HepG2 (cell line): ENCODE data around the gene BCAN. TPM values are rescaled to one million over a fixed set of nuclear protein-coding genes. Genes with fewer than 3 reads are reported as not detected.

Experiments used
- FOSL2 ChIP-seq: sonication (generic); formaldehyde crosslinking; IDR thresholded peaks from 2 replicates; pipeline ENCODE4 v1.4.0; 2020; ENCODE audit warnings: missing genetic modification reagents
- HCFC1 ChIP-seq: fragments of 150-350 bp; IDR thresholded peaks from 2 replicates; pipeline ENCODE4 v1.6.1; 2014; ENCODE audit warnings: low read depth, low read length
- POGZ ChIP-seq: sonication (generic); formaldehyde crosslinking; IDR thresholded peaks from 2 replicates; pipeline ENCODE4 v1.4.0; 2020; ENCODE audit warnings: mild to moderate bottlenecking, missing genetic modification reagents
- POLR2G ChIP-seq: fragments of 200-400 bp; formaldehyde crosslinking; IDR thresholded peaks from 2 replicates; pipeline ENCODE4 v1.6.1; 2018; ENCODE audit warnings: mild to moderate bottlenecking, low read depth, low read length, moderate library complexity
- ZNF234 ChIP-seq: sonication (generic); formaldehyde crosslinking; conservative IDR thresholded peaks from 2 replicates; pipeline ENCODE4 v1.5.1; 2020; ENCODE audit warnings: mild to moderate bottlenecking, missing genetic modification reagents
- ZNF724P ChIP-seq: sonication (generic); formaldehyde crosslinking; IDR thresholded peaks from 2 replicates; pipeline ENCODE4 v1.8.0; 2022; ENCODE audit warnings: missing genetic modification reagents, borderline replicate concordance
- polyA plus RNA-seq, 8 experiments: library from polyadenylated mRNA; depleted of rRNA in 3 of 8; stranded (reverse) in 7 of 8; unstranded in 1 of 8; fragments of >200 nt; fragmentation: Illumina TruSeq in 4 of 8; extraction: Trizol in 4 of 8; gene quantifications; 2 replicates each; pipeline versions ENCODE4 v1.2.1 to v1.2.3, GENCODE V29; 2011 to 2016; ENCODE audit warnings: low read depth in 4 of 8, missing spikeins in 1 of 8, mixed read lengths in 1 of 8; ENCODE audit not compliant: insufficient read depth in 1 of 8
- total RNA-seq, 5 experiments: library from RNA; depleted of rRNA; stranded (reverse); fragments of >200 nt; fragmentation: Illumina TruSeq; extraction: Trizol; gene quantifications; 2 replicates each; pipeline ENCODE4 v1.2.3, GENCODE V29; 2016; ENCODE audit warnings: low read depth in 1 of 5
- TF ChIP-seq, protein P1 (sequence below): sonication (generic); formaldehyde crosslinking; IDR thresholded peaks from 2 replicates; pipeline ENCODE4 v1.4.0; 2020; ENCODE audit warnings: mild to moderate bottlenecking, missing genetic modification reagents, borderline replicate concordance
- TF ChIP-seq, protein P2 (sequence below), 2 experiments: fragments of 450-650 bp in 1 of 2; sonication (generic) in 1 of 2; formaldehyde crosslinking in 1 of 2; IDR thresholded peaks; 2 replicates each; pipeline versions ENCODE4 v1.6.1 to v1.8.0; 2016 to 2022; ENCODE audit warnings: antibody characterized with exemption in 1 of 2, mild to moderate bottlenecking in 1 of 2, missing genetic modification reagents in 1 of 2
- TF ChIP-seq, protein P3 (sequence below): sonication (generic); formaldehyde crosslinking; IDR thresholded peaks from 2 replicates; pipeline ENCODE4 v1.8.1; 2022; ENCODE audit warnings: low read depth, mild to moderate bottlenecking, missing genetic modification reagents
- TF ChIP-seq, protein P4 (sequence below): sonication (generic); formaldehyde crosslinking; conservative IDR thresholded peaks from 2 replicates; pipeline ENCODE4 v1.8.0; 2022; ENCODE audit warnings: missing genetic modification reagents

Gene BCAN
- total and polyA plus RNA-seq, 2 of the 13 experiments (the other 11 are each of a cell fraction or from before 2014, with no cell fraction given): not detected

GRCh38 chr1:156601122-156601830 is 40.6 kb upstream of the BCAN start, which contains the start of gene GPATCH4 (continued):
- TF ChIP-seq, protein P1, sequence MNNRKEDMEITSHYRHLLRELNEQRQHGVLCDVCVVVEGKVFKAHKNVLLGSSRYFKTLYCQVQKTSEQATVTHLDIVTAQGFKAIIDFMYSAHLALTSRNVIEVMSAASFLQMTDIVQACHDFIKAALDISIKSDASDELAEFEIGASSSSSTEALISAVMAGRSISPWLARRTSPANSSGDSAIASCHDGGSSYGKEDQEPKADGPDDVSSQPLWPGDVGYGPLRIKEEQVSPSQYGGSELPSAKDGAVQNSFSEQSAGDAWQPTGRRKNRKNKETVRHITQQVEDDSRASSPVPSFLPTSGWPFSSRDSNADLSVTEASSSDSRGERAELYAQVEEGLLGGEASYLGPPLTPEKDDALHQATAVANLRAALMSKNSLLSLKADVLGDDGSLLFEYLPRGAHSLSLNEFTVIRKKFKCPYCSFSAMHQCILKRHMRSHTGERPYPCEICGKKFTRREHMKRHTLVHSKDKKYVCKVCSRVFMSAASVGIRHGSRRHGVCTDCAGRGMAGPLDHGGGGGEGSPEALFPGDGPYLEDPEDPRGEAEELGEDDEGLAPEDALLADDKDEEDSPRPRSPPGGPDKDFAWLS: no peak
- peak; percentile 63; the same call in 1 of the 2 replicates for TF ChIP-seq HCFC1
- TF ChIP-seq, protein P2, sequence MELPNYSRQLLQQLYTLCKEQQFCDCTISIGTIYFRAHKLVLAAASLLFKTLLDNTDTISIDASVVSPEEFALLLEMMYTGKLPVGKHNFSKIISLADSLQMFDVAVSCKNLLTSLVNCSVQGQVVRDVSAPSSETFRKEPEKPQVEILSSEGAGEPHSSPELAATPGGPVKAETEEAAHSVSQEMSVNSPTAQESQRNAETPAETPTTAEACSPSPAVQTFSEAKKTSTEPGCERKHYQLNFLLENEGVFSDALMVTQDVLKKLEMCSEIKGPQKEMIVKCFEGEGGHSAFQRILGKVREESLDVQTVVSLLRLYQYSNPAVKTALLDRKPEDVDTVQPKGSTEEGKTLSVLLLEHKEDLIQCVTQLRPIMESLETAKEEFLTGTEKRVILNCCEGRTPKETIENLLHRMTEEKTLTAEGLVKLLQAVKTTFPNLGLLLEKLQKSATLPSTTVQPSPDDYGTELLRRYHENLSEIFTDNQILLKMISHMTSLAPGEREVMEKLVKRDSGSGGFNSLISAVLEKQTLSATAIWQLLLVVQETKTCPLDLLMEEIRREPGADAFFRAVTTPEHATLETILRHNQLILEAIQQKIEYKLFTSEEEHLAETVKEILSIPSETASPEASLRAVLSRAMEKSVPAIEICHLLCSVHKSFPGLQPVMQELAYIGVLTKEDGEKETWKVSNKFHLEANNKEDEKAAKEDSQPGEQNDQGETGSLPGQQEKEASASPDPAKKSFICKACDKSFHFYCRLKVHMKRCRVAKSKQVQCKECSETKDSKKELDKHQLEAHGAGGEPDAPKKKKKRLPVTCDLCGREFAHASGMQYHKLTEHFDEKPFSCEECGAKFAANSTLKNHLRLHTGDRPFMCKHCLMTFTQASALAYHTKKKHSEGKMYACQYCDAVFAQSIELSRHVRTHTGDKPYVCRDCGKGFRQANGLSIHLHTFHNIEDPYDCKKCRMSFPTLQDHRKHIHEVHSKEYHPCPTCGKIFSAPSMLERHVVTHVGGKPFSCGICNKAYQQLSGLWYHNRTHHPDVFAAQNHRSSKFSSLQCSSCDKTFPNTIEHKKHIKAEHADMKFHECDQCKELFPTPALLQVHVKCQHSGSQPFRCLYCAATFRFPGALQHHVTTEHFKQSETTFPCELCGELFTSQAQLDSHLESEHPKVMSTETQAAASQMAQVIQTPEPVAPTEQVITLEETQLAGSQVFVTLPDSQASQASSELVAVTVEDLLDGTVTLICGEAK (IDR thresholded peaks at IDR 0.05): no peak
- TF ChIP-seq, protein P2 (CRISPR knock-in tag; IDR thresholded peaks at IDR 0.05): peak; percentile 80
- TF ChIP-seq, protein P3, sequence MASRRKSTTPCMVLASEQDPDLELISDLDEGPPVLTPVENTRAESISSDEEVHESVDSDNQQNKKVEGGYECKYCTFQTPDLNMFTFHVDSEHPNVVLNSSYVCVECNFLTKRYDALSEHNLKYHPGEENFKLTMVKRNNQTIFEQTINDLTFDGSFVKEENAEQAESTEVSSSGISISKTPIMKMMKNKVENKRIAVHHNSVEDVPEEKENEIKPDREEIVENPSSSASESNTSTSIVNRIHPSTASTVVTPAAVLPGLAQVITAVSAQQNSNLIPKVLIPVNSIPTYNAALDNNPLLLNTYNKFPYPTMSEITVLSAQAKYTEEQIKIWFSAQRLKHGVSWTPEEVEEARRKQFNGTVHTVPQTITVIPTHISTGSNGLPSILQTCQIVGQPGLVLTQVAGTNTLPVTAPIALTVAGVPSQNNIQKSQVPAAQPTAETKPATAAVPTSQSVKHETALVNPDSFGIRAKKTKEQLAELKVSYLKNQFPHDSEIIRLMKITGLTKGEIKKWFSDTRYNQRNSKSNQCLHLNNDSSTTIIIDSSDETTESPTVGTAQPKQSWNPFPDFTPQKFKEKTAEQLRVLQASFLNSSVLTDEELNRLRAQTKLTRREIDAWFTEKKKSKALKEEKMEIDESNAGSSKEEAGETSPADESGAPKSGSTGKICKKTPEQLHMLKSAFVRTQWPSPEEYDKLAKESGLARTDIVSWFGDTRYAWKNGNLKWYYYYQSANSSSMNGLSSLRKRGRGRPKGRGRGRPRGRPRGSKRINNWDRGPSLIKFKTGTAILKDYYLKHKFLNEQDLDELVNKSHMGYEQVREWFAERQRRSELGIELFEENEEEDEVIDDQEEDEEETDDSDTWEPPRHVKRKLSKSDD (CRISPR knock-in tag): 0 out of 2 replicates have a peak, but pooled peaks have one; percentile 54
- TF ChIP-seq, protein P4, sequence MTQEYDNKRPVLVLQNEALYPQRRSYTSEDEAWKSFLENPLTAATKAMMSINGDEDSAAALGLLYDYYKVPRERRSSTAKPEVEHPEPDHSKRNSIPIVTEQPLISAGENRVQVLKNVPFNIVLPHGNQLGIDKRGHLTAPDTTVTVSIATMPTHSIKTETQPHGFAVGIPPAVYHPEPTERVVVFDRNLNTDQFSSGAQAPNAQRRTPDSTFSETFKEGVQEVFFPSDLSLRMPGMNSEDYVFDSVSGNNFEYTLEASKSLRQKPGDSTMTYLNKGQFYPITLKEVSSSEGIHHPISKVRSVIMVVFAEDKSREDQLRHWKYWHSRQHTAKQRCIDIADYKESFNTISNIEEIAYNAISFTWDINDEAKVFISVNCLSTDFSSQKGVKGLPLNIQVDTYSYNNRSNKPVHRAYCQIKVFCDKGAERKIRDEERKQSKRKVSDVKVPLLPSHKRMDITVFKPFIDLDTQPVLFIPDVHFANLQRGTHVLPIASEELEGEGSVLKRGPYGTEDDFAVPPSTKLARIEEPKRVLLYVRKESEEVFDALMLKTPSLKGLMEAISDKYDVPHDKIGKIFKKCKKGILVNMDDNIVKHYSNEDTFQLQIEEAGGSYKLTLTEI (CRISPR knock-in tag): no peak
- TF ChIP-seq POLR2G: peak; percentile 96
- peak; percentile 38; the same call in 1 of the 2 replicates for TF ChIP-seq FOSL2 (CRISPR knock-in tag)
- peak; percentile 78 for TF ChIP-seq POGZ
- no peak for TF ChIP-seq ZNF724P (CRISPR knock-in tag)
- TF ChIP-seq ZNF234 (CRISPR knock-in tag): no peak
